Measurements from ENCODE around the gene BAZ1A. TPM values are rescaled to one million over a fixed set of nuclear protein-coding genes. Genes with fewer than 3 reads are reported as not detected.

The BAZ1A gene
- total and polyA plus RNA-seq, 2 of the 8 experiments (the other 6 are each of a cell fraction or from before 2014, with no cell fraction given) = 8.0 to 23.1 TPM

DNA sequence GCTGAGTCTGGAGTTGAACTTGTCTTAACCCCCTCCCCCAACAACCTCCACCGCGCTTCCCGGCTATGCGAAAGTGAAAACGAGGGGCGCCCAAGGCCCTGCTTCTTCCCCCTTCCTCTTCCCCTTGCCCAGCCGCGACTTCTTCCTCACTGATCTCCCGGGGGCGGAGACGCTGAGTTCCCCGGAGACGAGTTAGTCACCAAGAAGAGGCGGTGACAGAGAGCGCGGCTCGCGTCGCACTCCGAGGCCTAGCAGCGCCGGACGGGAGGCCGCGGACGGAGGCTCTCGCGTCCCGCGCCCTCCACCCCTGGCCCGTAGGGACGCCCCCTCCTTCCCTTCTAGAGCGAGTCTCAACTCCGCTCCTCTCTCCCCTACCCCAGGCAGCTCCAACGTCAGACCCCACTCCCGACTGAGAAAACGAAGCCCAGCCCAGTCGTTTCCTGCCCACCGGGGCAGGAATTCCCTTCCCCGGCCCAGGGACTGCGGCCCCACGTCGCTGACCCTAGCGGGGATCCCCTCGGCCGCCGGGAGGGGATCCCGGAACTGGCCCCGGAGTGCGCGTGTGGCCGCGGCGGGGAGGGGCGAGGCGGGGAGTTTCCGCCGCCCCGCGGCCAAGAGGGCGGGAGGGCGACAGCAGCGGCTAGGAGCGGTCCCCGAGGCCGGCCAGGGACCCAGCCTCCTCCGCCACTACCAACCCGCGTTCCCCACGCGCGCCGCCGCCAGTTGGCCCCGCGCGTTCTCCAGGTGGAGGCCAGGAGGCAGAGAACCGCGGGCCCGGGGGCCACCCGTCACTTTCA lies 1.4 kb downstream of the BAZ1A start (continued):
- TF ChIP-seq, protein P1, sequence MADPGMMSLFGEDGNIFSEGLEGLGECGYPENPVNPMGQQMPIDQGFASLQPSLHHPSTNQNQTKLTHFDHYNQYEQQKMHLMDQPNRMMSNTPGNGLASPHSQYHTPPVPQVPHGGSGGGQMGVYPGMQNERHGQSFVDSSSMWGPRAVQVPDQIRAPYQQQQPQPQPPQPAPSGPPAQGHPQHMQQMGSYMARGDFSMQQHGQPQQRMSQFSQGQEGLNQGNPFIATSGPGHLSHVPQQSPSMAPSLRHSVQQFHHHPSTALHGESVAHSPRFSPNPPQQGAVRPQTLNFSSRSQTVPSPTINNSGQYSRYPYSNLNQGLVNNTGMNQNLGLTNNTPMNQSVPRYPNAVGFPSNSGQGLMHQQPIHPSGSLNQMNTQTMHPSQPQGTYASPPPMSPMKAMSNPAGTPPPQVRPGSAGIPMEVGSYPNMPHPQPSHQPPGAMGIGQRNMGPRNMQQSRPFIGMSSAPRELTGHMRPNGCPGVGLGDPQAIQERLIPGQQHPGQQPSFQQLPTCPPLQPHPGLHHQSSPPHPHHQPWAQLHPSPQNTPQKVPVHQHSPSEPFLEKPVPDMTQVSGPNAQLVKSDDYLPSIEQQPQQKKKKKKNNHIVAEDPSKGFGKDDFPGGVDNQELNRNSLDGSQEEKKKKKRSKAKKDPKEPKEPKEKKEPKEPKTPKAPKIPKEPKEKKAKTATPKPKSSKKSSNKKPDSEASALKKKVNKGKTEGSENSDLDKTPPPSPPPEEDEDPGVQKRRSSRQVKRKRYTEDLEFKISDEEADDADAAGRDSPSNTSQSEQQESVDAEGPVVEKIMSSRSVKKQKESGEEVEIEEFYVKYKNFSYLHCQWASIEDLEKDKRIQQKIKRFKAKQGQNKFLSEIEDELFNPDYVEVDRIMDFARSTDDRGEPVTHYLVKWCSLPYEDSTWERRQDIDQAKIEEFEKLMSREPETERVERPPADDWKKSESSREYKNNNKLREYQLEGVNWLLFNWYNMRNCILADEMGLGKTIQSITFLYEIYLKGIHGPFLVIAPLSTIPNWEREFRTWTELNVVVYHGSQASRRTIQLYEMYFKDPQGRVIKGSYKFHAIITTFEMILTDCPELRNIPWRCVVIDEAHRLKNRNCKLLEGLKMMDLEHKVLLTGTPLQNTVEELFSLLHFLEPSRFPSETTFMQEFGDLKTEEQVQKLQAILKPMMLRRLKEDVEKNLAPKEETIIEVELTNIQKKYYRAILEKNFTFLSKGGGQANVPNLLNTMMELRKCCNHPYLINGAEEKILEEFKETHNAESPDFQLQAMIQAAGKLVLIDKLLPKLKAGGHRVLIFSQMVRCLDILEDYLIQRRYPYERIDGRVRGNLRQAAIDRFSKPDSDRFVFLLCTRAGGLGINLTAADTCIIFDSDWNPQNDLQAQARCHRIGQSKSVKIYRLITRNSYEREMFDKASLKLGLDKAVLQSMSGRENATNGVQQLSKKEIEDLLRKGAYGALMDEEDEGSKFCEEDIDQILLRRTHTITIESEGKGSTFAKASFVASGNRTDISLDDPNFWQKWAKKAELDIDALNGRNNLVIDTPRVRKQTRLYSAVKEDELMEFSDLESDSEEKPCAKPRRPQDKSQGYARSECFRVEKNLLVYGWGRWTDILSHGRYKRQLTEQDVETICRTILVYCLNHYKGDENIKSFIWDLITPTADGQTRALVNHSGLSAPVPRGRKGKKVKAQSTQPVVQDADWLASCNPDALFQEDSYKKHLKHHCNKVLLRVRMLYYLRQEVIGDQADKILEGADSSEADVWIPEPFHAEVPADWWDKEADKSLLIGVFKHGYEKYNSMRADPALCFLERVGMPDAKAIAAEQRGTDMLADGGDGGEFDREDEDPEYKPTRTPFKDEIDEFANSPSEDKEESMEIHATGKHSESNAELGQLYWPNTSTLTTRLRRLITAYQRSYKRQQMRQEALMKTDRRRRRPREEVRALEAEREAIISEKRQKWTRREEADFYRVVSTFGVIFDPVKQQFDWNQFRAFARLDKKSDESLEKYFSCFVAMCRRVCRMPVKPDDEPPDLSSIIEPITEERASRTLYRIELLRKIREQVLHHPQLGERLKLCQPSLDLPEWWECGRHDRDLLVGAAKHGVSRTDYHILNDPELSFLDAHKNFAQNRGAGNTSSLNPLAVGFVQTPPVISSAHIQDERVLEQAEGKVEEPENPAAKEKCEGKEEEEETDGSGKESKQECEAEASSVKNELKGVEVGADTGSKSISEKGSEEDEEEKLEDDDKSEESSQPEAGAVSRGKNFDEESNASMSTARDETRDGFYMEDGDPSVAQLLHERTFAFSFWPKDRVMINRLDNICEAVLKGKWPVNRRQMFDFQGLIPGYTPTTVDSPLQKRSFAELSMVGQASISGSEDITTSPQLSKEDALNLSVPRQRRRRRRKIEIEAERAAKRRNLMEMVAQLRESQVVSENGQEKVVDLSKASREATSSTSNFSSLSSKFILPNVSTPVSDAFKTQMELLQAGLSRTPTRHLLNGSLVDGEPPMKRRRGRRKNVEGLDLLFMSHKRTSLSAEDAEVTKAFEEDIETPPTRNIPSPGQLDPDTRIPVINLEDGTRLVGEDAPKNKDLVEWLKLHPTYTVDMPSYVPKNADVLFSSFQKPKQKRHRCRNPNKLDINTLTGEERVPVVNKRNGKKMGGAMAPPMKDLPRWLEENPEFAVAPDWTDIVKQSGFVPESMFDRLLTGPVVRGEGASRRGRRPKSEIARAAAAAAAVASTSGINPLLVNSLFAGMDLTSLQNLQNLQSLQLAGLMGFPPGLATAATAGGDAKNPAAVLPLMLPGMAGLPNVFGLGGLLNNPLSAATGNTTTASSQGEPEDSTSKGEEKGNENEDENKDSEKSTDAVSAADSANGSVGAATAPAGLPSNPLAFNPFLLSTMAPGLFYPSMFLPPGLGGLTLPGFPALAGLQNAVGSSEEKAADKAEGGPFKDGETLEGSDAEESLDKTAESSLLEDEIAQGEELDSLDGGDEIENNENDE (IDR thresholded peaks at IDR 0.05; ENCODE audit: insufficient replicate concordance, low read length) = no peak
- TF ChIP-seq TCF12 (IDR thresholded peaks at IDR 0.05; ENCODE audit: low read depth, low read length) (no peak), EP300 (IDR thresholded peaks at IDR 0.05; ENCODE audit: borderline replicate concordance in 1 of 2, low read depth in 2 of 2, low read length in 2 of 2) (no peak)
